ENCODE measurements around the gene RNFT1. TPM values are rescaled to one million over a fixed set of nuclear protein-coding genes. Genes with fewer than 3 reads are reported as not detected.

The RNFT1 gene
- total RNA-seq, 1 experiment from 2014 or later: 4.0 TPM

- no peak for ATAC-seq
- Mint-ChIP-seq H3K4me3 (no peak overlapping the region), H3K36me3 (no peaks in the 10 kb centered on the region), H3K27me3 (ENCODE audit: low read depth) (no peaks in the 10 kb centered on the region), H3K4me1 (no peaks in the 10 kb centered on the region), H3K9me3 (no peaks in the 10 kb centered on the region), H3K27ac (no peak overlapping the region)
- TF ChIP-seq ZBTB43 (CRISPR knock-in tag; IDR thresholded peaks at IDR 0.05): no peak
- no peak for TF ChIP-seq SMAD3 (CRISPR knock-in tag; IDR thresholded peaks at IDR 0.05; ENCODE audit: borderline replicate concordance)
- TF ChIP-seq CREM (CRISPR knock-in tag; IDR thresholded peaks at IDR 0.05): no peak
- TF ChIP-seq ZNF423 (CRISPR knock-in tag; IDR thresholded peaks at IDR 0.05): no peak
- TF ChIP-seq ZNF416 (CRISPR knock-in tag; IDR thresholded peaks at IDR 0.05): no peak
- TF ChIP-seq FOXP1 (CRISPR knock-in tag; IDR thresholded peaks at IDR 0.05; ENCODE audit: borderline replicate concordance): no peak
- TF ChIP-seq, protein P1, sequence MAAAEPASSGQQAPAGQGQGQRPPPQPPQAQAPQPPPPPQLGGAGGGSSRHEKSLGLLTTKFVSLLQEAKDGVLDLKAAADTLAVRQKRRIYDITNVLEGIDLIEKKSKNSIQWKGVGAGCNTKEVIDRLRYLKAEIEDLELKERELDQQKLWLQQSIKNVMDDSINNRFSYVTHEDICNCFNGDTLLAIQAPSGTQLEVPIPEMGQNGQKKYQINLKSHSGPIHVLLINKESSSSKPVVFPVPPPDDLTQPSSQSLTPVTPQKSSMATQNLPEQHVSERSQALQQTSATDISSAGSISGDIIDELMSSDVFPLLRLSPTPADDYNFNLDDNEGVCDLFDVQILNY (CRISPR knock-in tag; IDR thresholded peaks at IDR 0.05): no peak
- TF ChIP-seq JAZF1 (CRISPR knock-in tag; IDR thresholded peaks at IDR 0.05): no peak
- TF ChIP-seq GTF2I (CRISPR knock-in tag; conservative IDR thresholded peaks at IDR 0.05): no peak
- TF ChIP-seq, protein P2, sequence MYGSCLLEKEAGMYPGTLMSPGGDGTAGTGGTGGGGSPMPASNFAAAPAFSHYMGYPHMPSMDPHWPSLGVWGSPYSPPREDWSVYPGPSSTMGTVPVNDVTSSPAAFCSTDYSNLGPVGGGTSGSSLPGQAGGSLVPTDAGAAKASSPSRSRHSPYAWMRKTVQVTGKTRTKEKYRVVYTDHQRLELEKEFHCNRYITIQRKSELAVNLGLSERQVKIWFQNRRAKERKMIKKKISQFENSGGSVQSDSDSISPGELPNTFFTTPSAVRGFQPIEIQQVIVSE (CRISPR knock-in tag; IDR thresholded peaks at IDR 0.05; ENCODE audit: borderline replicate concordance): no peak
- TF ChIP-seq, protein P3, sequence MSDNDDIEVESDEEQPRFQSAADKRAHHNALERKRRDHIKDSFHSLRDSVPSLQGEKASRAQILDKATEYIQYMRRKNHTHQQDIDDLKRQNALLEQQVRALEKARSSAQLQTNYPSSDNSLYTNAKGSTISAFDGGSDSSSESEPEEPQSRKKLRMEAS (CRISPR knock-in tag; IDR thresholded peaks at IDR 0.05): no peak
- no peak for TF ChIP-seq ESRRA (CRISPR knock-in tag; IDR thresholded peaks at IDR 0.05; ENCODE audit: borderline replicate concordance)
- TF ChIP-seq, protein P4, sequence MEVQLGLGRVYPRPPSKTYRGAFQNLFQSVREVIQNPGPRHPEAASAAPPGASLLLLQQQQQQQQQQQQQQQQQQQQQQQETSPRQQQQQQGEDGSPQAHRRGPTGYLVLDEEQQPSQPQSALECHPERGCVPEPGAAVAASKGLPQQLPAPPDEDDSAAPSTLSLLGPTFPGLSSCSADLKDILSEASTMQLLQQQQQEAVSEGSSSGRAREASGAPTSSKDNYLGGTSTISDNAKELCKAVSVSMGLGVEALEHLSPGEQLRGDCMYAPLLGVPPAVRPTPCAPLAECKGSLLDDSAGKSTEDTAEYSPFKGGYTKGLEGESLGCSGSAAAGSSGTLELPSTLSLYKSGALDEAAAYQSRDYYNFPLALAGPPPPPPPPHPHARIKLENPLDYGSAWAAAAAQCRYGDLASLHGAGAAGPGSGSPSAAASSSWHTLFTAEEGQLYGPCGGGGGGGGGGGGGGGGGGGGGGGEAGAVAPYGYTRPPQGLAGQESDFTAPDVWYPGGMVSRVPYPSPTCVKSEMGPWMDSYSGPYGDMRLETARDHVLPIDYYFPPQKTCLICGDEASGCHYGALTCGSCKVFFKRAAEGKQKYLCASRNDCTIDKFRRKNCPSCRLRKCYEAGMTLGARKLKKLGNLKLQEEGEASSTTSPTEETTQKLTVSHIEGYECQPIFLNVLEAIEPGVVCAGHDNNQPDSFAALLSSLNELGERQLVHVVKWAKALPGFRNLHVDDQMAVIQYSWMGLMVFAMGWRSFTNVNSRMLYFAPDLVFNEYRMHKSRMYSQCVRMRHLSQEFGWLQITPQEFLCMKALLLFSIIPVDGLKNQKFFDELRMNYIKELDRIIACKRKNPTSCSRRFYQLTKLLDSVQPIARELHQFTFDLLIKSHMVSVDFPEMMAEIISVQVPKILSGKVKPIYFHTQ (CRISPR knock-in tag; IDR thresholded peaks at IDR 0.05): no peak
- TF ChIP-seq ZMAT4 (CRISPR knock-in tag; IDR thresholded peaks at IDR 0.05): no peak
- TF ChIP-seq ZNF121 (CRISPR knock-in tag; IDR thresholded peaks at IDR 0.05): no peak
- TF ChIP-seq PREB (CRISPR knock-in tag; IDR thresholded peaks at IDR 0.05; ENCODE audit: borderline replicate concordance): no peak
- no peak for TF ChIP-seq CBFB (CRISPR knock-in tag; IDR thresholded peaks at IDR 0.05; ENCODE audit: low read depth)
- POLR2A ChIA-PET: no interaction called here
- DNase-seq (ENCODE audit: low spot score): no peak
- CTCF ChIA-PET: interaction anchor here (1.4 kb wide), 1 partner anchor 11 kb away, joined by 7 read pairs; no protein-coding TSS in a partner anchor
Measured at GRCh38 chr17:59903455-59903854, 61.1 kb downstream of the RNFT1 start.

Other genes starting within 250 kb of the RNFT1 start
- gene TUBD1, start 71.8 kb downstream of the RNFT1 start, total RNA-seq (2021): 12.0 to 21.4 TPM (median 16.6 TPM) in 3 replicates
- gene RPS6KB1, start 71.6 kb downstream of the RNFT1 start, total RNA-seq (2021): 21.6 to 27.1 TPM (median 22.5 TPM) in 3 replicates
- 20.7 to 23.1 TPM (median 21.3 TPM) in 3 replicates for gene HEATR6, start 114.2 kb upstream of the RNFT1 start, total RNA-seq (2021)
- 5.4 to 6.7 TPM (median 6.2 TPM) in 3 replicates for gene CA4, start 185.2 kb upstream of the RNFT1 start, total RNA-seq (2021)

Measured in WTC11 (cell line).